HFFc6 (cell line): ENCODE results near the gene CCN5. TPM values are rescaled to one million over a fixed set of nuclear protein-coding genes. Genes with fewer than 3 reads are reported as not detected.
"Not testable (repeated sequence)": the region's sequence is repeated elsewhere in the genome, so short reads cannot be mapped to it uniquely, and the experiment has no call there.

Experiments
- DNase-seq: peaks from one replicate; pipeline ENCODE4 v3.0.0-alpha.2; 2018
- H3K27ac Mint-ChIP-seq: 2 replicates; pipeline ENCODE4 v1.8.0; 2020; ENCODE audit warnings: mild to moderate bottlenecking, mixed read lengths
- H3K27me3 Mint-ChIP-seq: 2 replicates; pipeline ENCODE4 v1.8.0; 2021; ENCODE audit warnings: mild to moderate bottlenecking, moderate library complexity, mixed read lengths; ENCODE audit not compliant: insufficient read depth
- H3K36me3 Mint-ChIP-seq: 2 replicates; pipeline ENCODE4 v1.8.0; 2021; ENCODE audit warnings: low read depth, mixed read lengths
- H3K4me1 Mint-ChIP-seq: 2 replicates; pipeline ENCODE4 v1.8.0; 2020; ENCODE audit warnings: low read depth, mixed read lengths
- H3K4me3 Mint-ChIP-seq: 2 replicates; pipeline ENCODE4 v1.8.0; 2020; ENCODE audit warnings: mild to moderate bottlenecking, moderate library complexity, mixed read lengths
- H3K9me3 Mint-ChIP-seq: 2 replicates; pipeline ENCODE4 v1.8.0; 2020; ENCODE audit warnings: mild to moderate bottlenecking, mixed read lengths
- CTCF ChIP-seq: fragments of 200-600 bp; sonication (generic); IDR thresholded peaks from 2 replicates; pipeline ENCODE4 v1.5.0; 2021; ENCODE audit warnings: antibody characterized with exemption, mild to moderate bottlenecking
- long read RNA-seq: library from polyadenylated mRNA; unstranded; transcript quantifications from one replicate; pipeline ENCODE4 v2.0.0, GENCODE V29; 2019
- total RNA-seq, 6 experiments: library from RNA; stranded (reverse); fragmentation: NEBNext Ultra II Directional; extraction: Animal tissue kit (Norgen Biotek cat#: 25700); gene quantifications; 2 replicates in 1 of 6; 3 replicates in 5 of 6; pipeline ENCODE4 v1.2.3, GENCODE V29; 2021

The CCN5 gene
- total RNA-seq = under 1 TPM in 1 of 6 experiments, not detected in 5; 0.14 TPM
- long read RNA-seq = 0 reads

- peaks cover 56% of the 10 kb centered on the region for H3K4me1 Mint-ChIP-seq
- H3K9me3 Mint-ChIP-seq = no peaks in the 10 kb centered on the region
- no peaks in the 10 kb centered on the region for H3K27me3 Mint-ChIP-seq
- H3K27ac Mint-ChIP-seq = peak within 1 kb of the TSS; percentile 19; the same call in 1 of the 2 replicates
- peak; percentile 62 for DNase-seq
- no peaks in the 10 kb centered on the region for H3K36me3 Mint-ChIP-seq
- no peak within 1 kb of the TSS for H3K4me3 Mint-ChIP-seq
- no peak for TF ChIP-seq CTCF
Observed at GRCh38 chr20:44714701-44715498, at the start of gene CCN5. Gene CCN5 (plus strand): TSS chr20:44715369. CDS start chr20:44715391, 22 bp downstream.

GRCh38 chr20:44666066-44666465 lies 49.1 kb upstream of the CCN5 start:
- Mint-ChIP-seq H3K9me3 (no peaks in the 10 kb centered on the region), H3K27me3 (peaks cover 2% of the 10 kb centered on the region; the same call in 1 of the 2 replicates), H3K4me3 (no peak overlapping the region), H3K4me1 (peaks cover 33% of the 10 kb centered on the region), H3K27ac (no peak overlapping the region), H3K36me3 (no peaks in the 10 kb centered on the region)
- no peak for DNase-seq
- TF ChIP-seq CTCF = no peak

GRCh38 chr20:44670851-44671250 lies 44.3 kb upstream of the CCN5 start:
- H3K4me3 Mint-ChIP-seq = peak overlapping the region; percentile 73
- H3K27ac Mint-ChIP-seq = peak overlapping the region; percentile 87
- not testable (repeated sequence) for H3K27me3 Mint-ChIP-seq, H3K9me3 Mint-ChIP-seq, H3K36me3 Mint-ChIP-seq
- H3K4me1 Mint-ChIP-seq = peaks cover 43% of the 10 kb centered on the region
- DNase-seq = peak; percentile 81

GRCh38 chr20:44671541-44671940 lies 43.6 kb upstream of the CCN5 start:
- DNase-seq, H3K9me3 Mint-ChIP-seq, H3K27me3 Mint-ChIP-seq, H3K36me3 Mint-ChIP-seq: not testable (repeated sequence)
- H3K27ac Mint-ChIP-seq = peak overlapping the region; percentile 87
- H3K4me1 Mint-ChIP-seq = peaks cover 37% of the 10 kb centered on the region
- H3K4me3 Mint-ChIP-seq = peak overlapping the region; percentile 73

- H3K4me3 Mint-ChIP-seq, H3K36me3 Mint-ChIP-seq, H3K27me3 Mint-ChIP-seq, H3K27ac Mint-ChIP-seq, DNase-seq, H3K9me3 Mint-ChIP-seq: not testable (repeated sequence)
- H3K4me1 Mint-ChIP-seq = peaks cover 33% of the 10 kb centered on the region
Observed at GRCh38 chr20:44672318-44672902, 42.8 kb upstream of the CCN5 start.

- DNase-seq = no peak
- Mint-ChIP-seq H3K9me3 (no peaks in the 10 kb centered on the region), H3K36me3 (no peaks in the 10 kb centered on the region), H3K27ac (peak overlapping the region; percentile 74), H3K4me3 (no peak overlapping the region), H3K4me1 (peaks cover 9% of the 10 kb centered on the region), H3K27me3 (peaks cover 2% of the 10 kb centered on the region; the same call in 1 of the 2 replicates)
- no peak for TF ChIP-seq CTCF
Observed at GRCh38 chr20:44678242-44678641, 36.9 kb upstream of the CCN5 start.
